ENCODE data around the gene NPRL2. TPM values are rescaled to one million over a fixed set of nuclear protein-coding genes. Genes with fewer than 3 reads are reported as not detected.

The NPRL2 gene
- total and polyA plus RNA-seq, 12 donors: 13.0 to 29.8 (median 16.3) TPM

- TF ChIP-seq CTCF (IDR thresholded peaks at IDR 0.05): no peak
- no peak overlapping the region for H3K27ac ChIP-seq
- no peaks in the 10 kb centered on the region for H3K36me3 ChIP-seq
- H3K4me1 ChIP-seq: no peaks in the 10 kb centered on the region
- ATAC-seq (no peak), DNase-seq (no peak)
- H3K9me3 ChIP-seq: no peaks in the 10 kb centered on the region
- H3K4me3 ChIP-seq: no peak overlapping the region
- WGBS, 2 donors: 57 to 61% methylated on average over 12 of the region's 12 CpGs
- intact Hi-C loops (cut with DNase I): loop anchor here in 3 of 10 donors (5.0 to 10.0 kb wide), 3 partner anchors 161 to 171 kb away; no protein-coding TSS in a partner anchor
- no peaks in the 10 kb centered on the region for H3K27me3 ChIP-seq
Measured at GRCh38 chr3:50373146-50374051, 22.8 kb upstream of the NPRL2 start.

- Histone ChIP-seq H3K36me3 (no peaks in the 10 kb centered on the region), H3K9me3 (no peaks in the 10 kb centered on the region), H3K4me3 (no peak overlapping the region), H3K27ac (no peak overlapping the region), H3K4me1 (no peaks in the 10 kb centered on the region), H3K27me3 (no peaks in the 10 kb centered on the region)
- WGBS, 2 donors: 68 to 70% methylated on average over 8 of the region's 8 CpGs
- intact Hi-C loops (cut with DNase I): loop anchor here in 3 of 10 donors (5.0 to 10.0 kb wide), 3 partner anchors 162 to 172 kb away; no protein-coding TSS in a partner anchor
- TF ChIP-seq CTCF (IDR thresholded peaks at IDR 0.05): no peak
- DNase-seq (no peak), ATAC-seq (no peak)
Measured at GRCh38 chr3:50372349-50372748, 21.8 kb upstream of the NPRL2 start.

GRCh38 chr3:50371133-50371685 lies 20.6 kb upstream of the NPRL2 start:
- 81 to 89% methylated on average over 3 of the region's 3 CpGs for WGBS, 2 donors
- TF ChIP-seq CTCF (IDR thresholded peaks at IDR 0.05): no peak
- Histone ChIP-seq H3K36me3 (no peaks in the 10 kb centered on the region), H3K4me1 (no peaks in the 10 kb centered on the region), H3K4me3 (no peak overlapping the region), H3K27me3 (no peaks in the 10 kb centered on the region), H3K27ac (no peak overlapping the region), H3K9me3 (no peaks in the 10 kb centered on the region)
- DNase-seq (no peak), ATAC-seq (no peak)
- intact Hi-C loops (cut with DNase I): loop anchor here in 3 of 10 donors (5.0 to 10.0 kb wide), 3 partner anchors 164 to 174 kb away; no protein-coding TSS in a partner anchor

GRCh38 chr3:50370594-50370993 lies 20.0 kb upstream of the NPRL2 start:
- Histone ChIP-seq H3K4me3 (no peak overlapping the region), H3K27me3 (peaks cover 0 to 3% (median 0%) of the 10 kb centered on the region in 7 donors), H3K36me3 (no peaks in the 10 kb centered on the region), H3K4me1 (peaks cover 0 to 4% (median 0%) of the 10 kb centered on the region in 9 donors), H3K27ac (no peak overlapping the region), H3K9me3 (no peaks in the 10 kb centered on the region)
- TF ChIP-seq CTCF (IDR thresholded peaks at IDR 0.05): peak in 2 of 9 donors; percentile 23 to 30
- 52 to 53% methylated on average over 14 of the region's 14 CpGs for WGBS, 2 donors
- intact Hi-C loops (cut with DNase I): loop anchor here in 3 of 10 donors (5.0 to 10.0 kb wide), 3 partner anchors 164 to 174 kb away; no protein-coding TSS in a partner anchor
- ATAC-seq (peak in 1 of 8 donors; percentile 13), DNase-seq (no peak)
